Sigmoid colon (tissue), 7 donors: ENCODE measurements around the gene PLTP. TPM values are rescaled to one million over a fixed set of nuclear protein-coding genes. Genes with fewer than 3 reads are reported as not detected.

ENCODE experiments used
- DNase-seq: peaks from one replicate; pipeline ENCODE4 v3.0.0-alpha.2; 2019
- H3K27ac ChIP-seq, 4 donors: fragments of 200-600 bp; sonication (generic); one replicate each; pipeline ENCODE4 v1.5.1; 2016 to 2019; ENCODE audit warnings: mild to moderate bottlenecking in 1 of 4
- H3K27me3 ChIP-seq, 3 donors: fragments of 200-600 bp; sonication (generic); one replicate each; pipeline ENCODE4 v1.5.1; 2019; ENCODE audit warnings: mild to moderate bottlenecking in 1 of 3
- H3K36me3 ChIP-seq, 4 donors: fragments of 200-600 bp; sonication (generic); one replicate each; pipeline ENCODE4 v1.5.1; 2016 to 2019
- H3K4me1 ChIP-seq, 4 donors: fragments of 200-600 bp; sonication (generic); one replicate each; pipeline ENCODE4 v1.5.1; 2017 to 2019
- H3K4me3 ChIP-seq, 4 donors: fragments of 200-600 bp; sonication (generic); one replicate each; pipeline ENCODE4 v1.5.1; 2017 to 2019; ENCODE audit warnings: mild to moderate bottlenecking in 2 of 4, moderate library complexity in 1 of 4
- H3K9me3 ChIP-seq, 4 donors: fragments of 200-600 bp in 3 of 4; sonication (generic) in 3 of 4; one replicate each; pipeline versions ENCODE4 v1.5.1 to v1.6.1; 2013 to 2019
- CTCF ChIP-seq, 4 experiments: fragments of 450-650 bp in 3 of 4; fragments of 200-600 bp in 1 of 4; IDR thresholded peaks; one replicate each; pipeline ENCODE4 v1.5.1; 2016 to 2019; ENCODE audit warnings: antibody characterized with exemption in 4 of 4, mild to moderate bottlenecking in 3 of 4, moderate library complexity in 2 of 4
- EP300 ChIP-seq, 4 donors: sonication (generic); formaldehyde crosslinking; IDR thresholded peaks; one replicate each; pipeline ENCODE4 v1.6.1; 2017; ENCODE audit warnings: antibody characterized with exemption in 4 of 4
- POLR2A ChIP-seq, 2 donors: fragments of 450-650 bp; IDR thresholded peaks; one replicate each; pipeline ENCODE4 v1.6.1; 2016; ENCODE audit warnings: antibody characterized with exemption in 2 of 2, mild to moderate bottlenecking in 2 of 2, moderate library complexity in 2 of 2
- POLR2AphosphoS5 ChIP-seq, 4 donors: sonication (generic); formaldehyde crosslinking; IDR thresholded peaks; one replicate each; pipeline ENCODE4 v1.6.1; 2017; ENCODE audit warnings: antibody characterized with exemption in 4 of 4
- WGBS, 2 donors: extraction: QIAGEN DNeasy Blood & Tissue Kit; methylation state at CpG; one replicate each; pipeline ENCODE4 v1.1.7; 2013; 5-methylcytosine and 5-hydroxymethylcytosine counted together
- intact Hi-C: fragments of 100-400 bp; cut with DNase I; formaldehyde crosslinking; loops from one replicate; pipeline ENCODE4 v1.15.1; 2023
- polyA plus RNA-seq, 3 donors: library from polyadenylated mRNA; stranded (reverse); fragments of 200-250 nt; gene quantifications; one replicate each; pipeline ENCODE4 v1.2.3, GENCODE V29; 2013
- total RNA-seq, 4 donors: library from RNA; depleted of rRNA; stranded (reverse); fragments of >200 nt; gene quantifications; one replicate each; pipeline ENCODE4 v1.1.0, GENCODE V29; 2016
- donor health status: healthy with polysubstance abuse.
- donor health status: Bipolar disorder and iron deficiency.
- donor health status: healthy.

The PLTP gene
- total and polyA plus RNA-seq, 7 donors, result 36.6 to 296 (median 68.7) TPM

- no peaks in the 10 kb centered on the region for H3K9me3 ChIP-seq
- H3K4me3 ChIP-seq, result no peak overlapping the region
- H3K36me3 ChIP-seq, result peaks cover 17 to 87% (median 31%) of the 10 kb centered on the region in 4 donors
- peaks cover 0 to 7% (median 3%) of the 10 kb centered on the region in 4 donors for H3K4me1 ChIP-seq
- TF ChIP-seq POLR2AphosphoS5 (IDR thresholded peaks at IDR 0.05), result no peak
- no peak for TF ChIP-seq CTCF (IDR thresholded peaks at IDR 0.05)
- no peak for TF ChIP-seq EP300 (IDR thresholded peaks at IDR 0.05)
- TF ChIP-seq POLR2A (IDR thresholded peaks at IDR 0.05), result no peak
- DNase-seq, result no peak
- WGBS, 2 donors, result 96 to 98% methylated on average over 7 of the region's 7 CpGs
- H3K27ac ChIP-seq, result no peak overlapping the region
- intact Hi-C loops, result no loop called here
- H3K27me3 ChIP-seq, result no peaks in the 10 kb centered on the region
Observed at GRCh38 chr20:45897692-45898091, 14.3 kb downstream of the PLTP start.

DNA sequence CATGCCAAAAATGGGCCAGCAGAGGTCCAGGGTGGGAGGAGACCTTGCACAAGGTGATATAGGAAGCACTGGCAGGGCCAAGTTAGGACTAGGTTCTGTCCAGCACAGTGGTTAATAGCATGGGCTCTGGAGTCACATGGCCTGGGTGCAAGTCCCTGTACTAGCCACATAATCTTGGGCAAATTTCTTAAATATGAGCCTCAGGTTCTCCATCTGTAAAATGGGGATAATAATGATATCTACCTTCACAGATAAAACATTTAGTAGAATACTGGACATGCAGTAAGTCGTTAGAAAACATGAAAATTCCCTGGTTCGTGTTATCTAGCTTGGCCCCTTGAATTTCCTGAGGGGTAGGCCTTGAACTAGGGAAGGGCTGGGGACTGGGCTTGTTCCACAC is 14.7 kb downstream of the PLTP start:
- H3K27ac ChIP-seq, result no peak overlapping the region
- peaks cover 0 to 11% (median 6%) of the 10 kb centered on the region in 4 donors for H3K4me1 ChIP-seq
- no peak for TF ChIP-seq POLR2A (IDR thresholded peaks at IDR 0.05)
- no peak for TF ChIP-seq CTCF (IDR thresholded peaks at IDR 0.05)
- no peak for TF ChIP-seq POLR2AphosphoS5 (IDR thresholded peaks at IDR 0.05)
- peaks cover 17 to 91% (median 31%) of the 10 kb centered on the region in 4 donors for H3K36me3 ChIP-seq
- 85 to 87% methylated on average over 2 of the region's 2 CpGs for whole genome bisulfite sequencing, 2 donors
- intact Hi-C loops, result no loop called here
- no peak overlapping the region for H3K4me3 ChIP-seq
- H3K9me3 ChIP-seq, result no peaks in the 10 kb centered on the region
- DNase-seq, result no peak
- no peaks in the 10 kb centered on the region for H3K27me3 ChIP-seq

DNA sequence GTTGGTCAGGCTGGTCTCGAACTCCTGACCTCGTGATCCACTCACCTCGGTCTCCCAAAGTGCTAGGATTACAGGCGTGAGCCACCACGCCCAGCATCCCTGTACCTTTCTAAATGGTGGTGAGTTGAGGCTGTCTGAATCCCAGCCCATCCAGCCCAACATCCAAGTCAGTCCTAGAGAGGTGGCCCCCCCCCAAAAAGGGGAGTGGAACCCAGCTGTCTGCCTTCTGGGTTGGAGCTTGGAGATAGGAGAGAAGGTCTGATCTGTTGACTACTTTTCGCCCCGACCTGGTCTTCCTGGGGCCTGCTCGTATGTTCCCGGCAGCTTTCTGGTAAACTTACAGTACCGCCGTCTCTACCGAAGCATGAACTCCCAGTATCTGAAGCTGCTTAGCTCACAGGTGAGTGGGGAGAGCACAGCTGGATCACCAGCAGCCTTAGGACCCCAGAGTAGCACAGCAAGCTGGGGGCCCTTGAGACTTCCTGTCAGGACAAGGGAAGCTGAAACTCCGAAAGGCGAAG is 15.3 kb downstream of the PLTP start:
- TF ChIP-seq CTCF (IDR thresholded peaks at IDR 0.05) (no peak), EP300 (IDR thresholded peaks at IDR 0.05) (no peak), POLR2AphosphoS5 (IDR thresholded peaks at IDR 0.05) (no peak), POLR2A (IDR thresholded peaks at IDR 0.05) (no peak)
- H3K27me3 ChIP-seq, result no peaks in the 10 kb centered on the region
- H3K27ac ChIP-seq, result no peak overlapping the region
- WGBS, 2 donors, result 93 to 94% methylated on average over 14 of the region's 14 CpGs
- peaks cover 0 to 17% (median 11%) of the 10 kb centered on the region in 4 donors for H3K4me1 ChIP-seq
- intact Hi-C loops, result no loop called here
- no peak overlapping the region for H3K4me3 ChIP-seq
- peaks cover 17 to 88% (median 31%) of the 10 kb centered on the region in 4 donors for H3K36me3 ChIP-seq
- no peaks in the 10 kb centered on the region for H3K9me3 ChIP-seq
- DNase-seq, result no peak

GRCh38 chr20:45894797-45895196 is 17.2 kb downstream of the PLTP start:
- 78 to 90% methylated on average over 12 of the region's 12 CpGs for WGBS, 2 donors
- Histone ChIP-seq H3K4me1 (peaks cover 0 to 32% (median 20%) of the 10 kb centered on the region in 4 donors), H3K4me3 (no peak overlapping the region), H3K9me3 (no peaks in the 10 kb centered on the region), H3K36me3 (peaks cover 17 to 75% (median 31%) of the 10 kb centered on the region in 4 donors), H3K27ac (no peak overlapping the region), H3K27me3 (no peaks in the 10 kb centered on the region)
- TF ChIP-seq CTCF (IDR thresholded peaks at IDR 0.05) (no peak), EP300 (IDR thresholded peaks at IDR 0.05) (no peak), POLR2A (IDR thresholded peaks at IDR 0.05) (no peak), POLR2AphosphoS5 (IDR thresholded peaks at IDR 0.05) (no peak)
- intact Hi-C loops, result loop anchor here (5.0 kb wide), 1 partner anchor 62 kb away; the partner anchor contains the start of gene SNX21
- DNase-seq, result no peak

DNA sequence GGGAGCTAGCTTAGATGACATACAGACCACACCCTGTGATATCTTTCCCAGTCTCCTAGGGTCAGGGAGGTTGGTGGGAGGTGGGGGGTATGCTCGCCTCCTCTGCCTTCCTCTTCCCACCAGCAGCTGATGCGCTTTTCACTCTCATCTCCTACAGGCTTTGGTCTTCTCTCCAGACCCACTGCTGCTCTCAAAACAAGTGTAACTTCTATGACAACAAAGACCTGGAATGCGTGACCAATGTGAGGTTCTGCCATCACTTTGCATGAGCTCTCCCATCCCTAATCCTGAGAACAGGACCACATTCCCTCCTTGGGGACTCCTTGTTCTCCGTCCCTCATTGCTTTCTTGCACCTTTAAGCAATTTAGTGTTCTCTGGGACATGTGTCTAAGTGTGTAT is 18.1 kb downstream of the PLTP start:
- no peak overlapping the region for H3K4me3 ChIP-seq
- no peaks in the 10 kb centered on the region for H3K27me3 ChIP-seq
- H3K36me3 ChIP-seq, result peaks cover 17 to 66% (median 31%) of the 10 kb centered on the region in 4 donors
- TF ChIP-seq POLR2AphosphoS5 (IDR thresholded peaks at IDR 0.05), result no peak
- TF ChIP-seq POLR2A (IDR thresholded peaks at IDR 0.05), result no peak
- no peak for TF ChIP-seq CTCF (IDR thresholded peaks at IDR 0.05)
- TF ChIP-seq EP300 (IDR thresholded peaks at IDR 0.05), result no peak
- no peak overlapping the region for H3K27ac ChIP-seq
- peaks cover 0 to 40% (median 29%) of the 10 kb centered on the region in 4 donors for H3K4me1 ChIP-seq
- intact Hi-C loops, result loop anchor here (5.0 kb wide), 1 partner anchor 62 kb away; the partner anchor contains the start of gene SNX21
- no peaks in the 10 kb centered on the region for H3K9me3 ChIP-seq
- WGBS, 2 donors, result 93 to 94% methylated on average over 4 of the region's 4 CpGs
- no peak for DNase-seq
